ENCODE results near the gene ANXA8.
"Not testable (repeated sequence)": the region's sequence is repeated elsewhere in the genome, so short reads cannot be mapped to it uniquely, and the experiment has no call there.

The ANXA8 gene

DNA sequence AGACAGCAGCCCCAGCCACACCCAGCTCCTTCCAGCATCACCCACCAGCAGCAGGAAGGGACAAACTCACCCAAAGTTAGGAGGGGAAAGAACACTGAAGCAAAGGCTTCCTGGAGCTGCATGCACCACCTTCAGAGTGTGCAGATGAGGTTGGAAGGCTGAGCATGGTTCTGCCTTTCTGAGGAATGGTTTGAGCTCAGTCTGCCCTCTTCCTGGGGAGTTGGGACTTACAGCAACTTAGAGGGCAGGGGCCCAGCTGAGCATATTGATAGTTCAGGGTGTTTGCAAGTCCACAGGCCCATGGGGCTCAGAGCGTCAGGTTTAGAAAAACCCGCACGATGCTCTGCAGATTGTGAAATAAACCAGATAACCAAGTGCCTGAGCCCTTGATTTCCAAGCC lies 3.8 kb downstream of the ANXA8 start:
- H3K4me1 ChIP-seq (ENCODE audit: control insufficient read depth, insufficient read depth, low read length); DNase-seq (ENCODE audit: low read depth, low spot score); H3K27me3 ChIP-seq (ENCODE audit: control insufficient read depth, insufficient read depth, low read length); H3K27ac ChIP-seq (ENCODE audit: low read length); H3K9me3 ChIP-seq (ENCODE audit: control insufficient read depth, insufficient read depth, low read length); H3K4me3 ChIP-seq (ENCODE audit: low read length); H3K36me3 ChIP-seq (ENCODE audit: control insufficient read depth, insufficient read depth, low read length): not testable (repeated sequence)
- no CpG with 5 or more reads among the region's 3 CpGs for WGBS (ENCODE audit: insufficient coverage, insufficient read length)

GRCh38 chr10:47478114-47478513 lies 5.8 kb downstream of the ANXA8 start:
- H3K27me3 ChIP-seq (ENCODE audit: control insufficient read depth, insufficient read depth, low read length); H3K36me3 ChIP-seq (ENCODE audit: control insufficient read depth, insufficient read depth, low read length); H3K4me3 ChIP-seq (ENCODE audit: low read length); H3K4me1 ChIP-seq (ENCODE audit: control insufficient read depth, insufficient read depth, low read length); DNase-seq (ENCODE audit: low read depth, low spot score); H3K27ac ChIP-seq (ENCODE audit: low read length); H3K9me3 ChIP-seq (ENCODE audit: control insufficient read depth, insufficient read depth, low read length): not testable (repeated sequence)
- WGBS (ENCODE audit: insufficient coverage, insufficient read length), result no CpG with 5 or more reads among the region's 5 CpGs

DNA sequence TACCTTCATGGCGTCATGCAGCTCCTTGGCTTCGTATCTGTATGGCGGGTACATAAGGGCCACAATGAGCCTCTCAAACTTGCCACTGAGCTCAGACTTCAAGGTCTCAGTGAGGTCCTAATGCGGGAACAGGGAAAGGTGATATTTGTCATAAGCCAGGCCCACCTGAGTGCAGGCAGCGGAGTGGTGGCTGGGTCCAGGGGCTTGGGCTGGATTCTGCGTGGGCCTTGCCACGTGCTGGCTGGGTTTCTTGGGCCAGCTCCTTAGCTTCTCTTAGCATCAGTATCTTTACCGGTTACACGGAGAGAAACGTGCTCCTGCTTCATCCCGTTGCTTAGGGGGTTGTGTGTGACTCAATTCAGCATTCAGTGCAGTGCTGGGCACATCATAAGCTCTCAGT lies 6.8 kb downstream of the ANXA8 start:
- H3K27ac ChIP-seq (ENCODE audit: low read length); H3K27me3 ChIP-seq (ENCODE audit: control insufficient read depth, insufficient read depth, low read length); H3K4me1 ChIP-seq (ENCODE audit: control insufficient read depth, insufficient read depth, low read length); H3K4me3 ChIP-seq (ENCODE audit: low read length); H3K36me3 ChIP-seq (ENCODE audit: control insufficient read depth, insufficient read depth, low read length); DNase-seq (ENCODE audit: low read depth, low spot score); H3K9me3 ChIP-seq (ENCODE audit: control insufficient read depth, insufficient read depth, low read length): not testable (repeated sequence)
- no CpG with 5 or more reads among the region's 11 CpGs for WGBS (ENCODE audit: insufficient coverage, insufficient read length)

DNA sequence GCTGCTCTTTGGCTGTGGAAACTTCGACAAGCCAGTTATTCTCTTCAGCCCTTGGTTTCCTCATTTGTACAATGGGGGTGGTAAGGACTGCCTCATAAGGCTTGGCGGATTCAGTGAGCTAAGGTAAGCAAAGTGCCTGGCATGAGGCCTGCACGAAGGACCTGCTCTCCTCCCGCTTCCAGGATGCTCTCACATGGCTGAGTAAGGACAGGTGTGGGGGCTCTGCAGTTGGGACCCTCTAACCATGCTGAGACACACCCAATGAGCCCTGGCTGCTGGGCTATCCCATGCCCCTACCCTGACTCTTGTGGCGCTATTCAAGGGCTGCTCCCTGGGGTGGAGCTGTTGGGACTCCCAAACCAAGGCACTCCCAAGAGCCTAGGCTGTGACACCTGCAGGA lies 8.8 kb downstream of the ANXA8 start:
- not testable (repeated sequence) for H3K27me3 ChIP-seq (ENCODE audit: control insufficient read depth, insufficient read depth, low read length)
- WGBS (ENCODE audit: insufficient coverage, insufficient read length), result no CpG with 5 or more reads among the region's 5 CpGs

GRCh38 chr10:47473516-47473915 lies 10.4 kb downstream of the ANXA8 start:
- DNase-seq (ENCODE audit: low read depth, low spot score); H3K36me3 ChIP-seq (ENCODE audit: control insufficient read depth, insufficient read depth, low read length); H3K9me3 ChIP-seq (ENCODE audit: control insufficient read depth, insufficient read depth, low read length); H3K4me3 ChIP-seq (ENCODE audit: low read length); H3K27ac ChIP-seq (ENCODE audit: low read length); H3K4me1 ChIP-seq (ENCODE audit: control insufficient read depth, insufficient read depth, low read length); H3K27me3 ChIP-seq (ENCODE audit: control insufficient read depth, insufficient read depth, low read length): not testable (repeated sequence)
- WGBS (ENCODE audit: insufficient coverage, insufficient read length), result no CpG with 5 or more reads among the region's 7 CpGs

More for the DNA sequence above, 8.8 kb downstream of the ANXA8 start:
- not testable (repeated sequence) for DNase-seq (ENCODE audit: low read depth, low spot score); H3K27ac ChIP-seq (ENCODE audit: low read length); H3K36me3 ChIP-seq (ENCODE audit: control insufficient read depth, insufficient read depth, low read length); H3K4me1 ChIP-seq (ENCODE audit: control insufficient read depth, insufficient read depth, low read length); H3K4me3 ChIP-seq (ENCODE audit: low read length); H3K9me3 ChIP-seq (ENCODE audit: control insufficient read depth, insufficient read depth, low read length)

GRCh38 chr10:47472647-47473046 lies 11.3 kb downstream of the ANXA8 start:
- WGBS (ENCODE audit: insufficient coverage, insufficient read length), result no CpG with 5 or more reads among the region's 3 CpGs
- H3K27ac ChIP-seq (ENCODE audit: low read length); DNase-seq (ENCODE audit: low read depth, low spot score); H3K4me1 ChIP-seq (ENCODE audit: control insufficient read depth, insufficient read depth, low read length); H3K4me3 ChIP-seq (ENCODE audit: low read length); H3K27me3 ChIP-seq (ENCODE audit: control insufficient read depth, insufficient read depth, low read length); H3K9me3 ChIP-seq (ENCODE audit: control insufficient read depth, insufficient read depth, low read length); H3K36me3 ChIP-seq (ENCODE audit: control insufficient read depth, insufficient read depth, low read length): not testable (repeated sequence)

- H3K4me1 ChIP-seq (ENCODE audit: control insufficient read depth, insufficient read depth, low read length); H3K36me3 ChIP-seq (ENCODE audit: control insufficient read depth, insufficient read depth, low read length); H3K27me3 ChIP-seq (ENCODE audit: control insufficient read depth, insufficient read depth, low read length); H3K4me3 ChIP-seq (ENCODE audit: low read length); DNase-seq (ENCODE audit: low read depth, low spot score); H3K9me3 ChIP-seq (ENCODE audit: control insufficient read depth, insufficient read depth, low read length); H3K27ac ChIP-seq (ENCODE audit: low read length): not testable (repeated sequence)
- WGBS (ENCODE audit: insufficient coverage, insufficient read length), result no CpG with 5 or more reads among the region's 5 CpGs
Measured at GRCh38 chr10:47472072-47472471, 11.8 kb downstream of the ANXA8 start.

GRCh38 chr10:47468731-47469528 lies 15.0 kb downstream of the ANXA8 start:
- no CpG with 5 or more reads among the region's 20 CpGs for WGBS (ENCODE audit: insufficient coverage, insufficient read length)
- H3K4me3 ChIP-seq (ENCODE audit: low read length); DNase-seq (ENCODE audit: low read depth, low spot score); H3K36me3 ChIP-seq (ENCODE audit: control insufficient read depth, insufficient read depth, low read length); H3K27ac ChIP-seq (ENCODE audit: low read length); H3K4me1 ChIP-seq (ENCODE audit: control insufficient read depth, insufficient read depth, low read length); H3K9me3 ChIP-seq (ENCODE audit: control insufficient read depth, insufficient read depth, low read length); H3K27me3 ChIP-seq (ENCODE audit: control insufficient read depth, insufficient read depth, low read length): not testable (repeated sequence)

GRCh38 chr10:47467957-47468356 lies 16.0 kb downstream of the ANXA8 start:
- no CpG with 5 or more reads among the region's 7 CpGs for whole genome bisulfite sequencing (ENCODE audit: insufficient coverage, insufficient read length)

GRCh38 chr10:47467458-47467857 lies 16.5 kb downstream of the ANXA8 start:
- H3K4me1 ChIP-seq (ENCODE audit: control insufficient read depth, insufficient read depth, low read length); H3K36me3 ChIP-seq (ENCODE audit: control insufficient read depth, insufficient read depth, low read length); H3K4me3 ChIP-seq (ENCODE audit: low read length); DNase-seq (ENCODE audit: low read depth, low spot score); H3K9me3 ChIP-seq (ENCODE audit: control insufficient read depth, insufficient read depth, low read length); H3K27me3 ChIP-seq (ENCODE audit: control insufficient read depth, insufficient read depth, low read length); H3K27ac ChIP-seq (ENCODE audit: low read length): not testable (repeated sequence)
- no CpG with 5 or more reads among the region's 5 CpGs for WGBS (ENCODE audit: insufficient coverage, insufficient read length)

More at GRCh38 chr10:47467957-47468356, 16.0 kb downstream of the ANXA8 start:
- not testable (repeated sequence) for DNase-seq (ENCODE audit: low read depth, low spot score); H3K36me3 ChIP-seq (ENCODE audit: control insufficient read depth, insufficient read depth, low read length); H3K9me3 ChIP-seq (ENCODE audit: control insufficient read depth, insufficient read depth, low read length); H3K27ac ChIP-seq (ENCODE audit: low read length); H3K27me3 ChIP-seq (ENCODE audit: control insufficient read depth, insufficient read depth, low read length); H3K4me3 ChIP-seq (ENCODE audit: low read length); H3K4me1 ChIP-seq (ENCODE audit: control insufficient read depth, insufficient read depth, low read length)

DNA sequence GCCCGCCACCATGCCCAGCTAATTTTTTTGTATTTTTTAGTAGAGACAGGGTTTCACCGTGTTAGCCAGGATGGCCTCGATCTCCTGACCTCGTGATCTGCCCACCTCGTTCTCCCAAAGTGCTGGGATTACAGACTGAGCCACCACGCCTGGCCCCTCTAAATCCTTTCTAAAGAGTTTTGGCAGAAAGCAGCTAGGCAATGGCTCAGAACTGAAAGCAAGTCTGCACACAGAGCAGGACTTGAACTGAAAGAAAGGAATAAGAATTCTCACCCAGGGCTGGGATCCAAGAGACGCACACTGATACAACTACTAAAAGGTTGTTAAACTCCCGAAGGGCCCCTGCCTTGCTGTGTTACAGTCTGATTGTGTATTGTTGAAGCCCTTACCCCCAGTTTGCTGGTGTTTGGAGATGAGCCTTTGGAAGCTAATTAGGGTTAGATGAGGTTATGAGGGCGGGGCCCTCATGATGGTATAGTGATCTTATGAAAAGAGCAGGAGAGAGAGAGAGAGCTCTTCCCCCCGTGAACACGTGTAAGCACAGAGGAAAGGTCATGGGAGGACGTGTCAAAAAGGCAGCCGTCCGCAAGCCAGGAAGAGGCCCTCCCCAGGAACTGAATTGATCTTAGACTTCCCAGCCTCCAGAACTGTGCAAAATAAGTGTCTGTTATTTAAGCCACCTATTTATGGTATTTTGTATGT lies 18.5 kb downstream of the ANXA8 start:
- not testable (repeated sequence) for H3K4me1 ChIP-seq (ENCODE audit: control insufficient read depth, insufficient read depth, low read length); H3K36me3 ChIP-seq (ENCODE audit: control insufficient read depth, insufficient read depth, low read length); H3K4me3 ChIP-seq (ENCODE audit: low read length); DNase-seq (ENCODE audit: low read depth, low spot score); H3K9me3 ChIP-seq (ENCODE audit: control insufficient read depth, insufficient read depth, low read length); H3K27ac ChIP-seq (ENCODE audit: low read length); H3K27me3 ChIP-seq (ENCODE audit: control insufficient read depth, insufficient read depth, low read length)
- WGBS (ENCODE audit: insufficient coverage, insufficient read length), result no CpG with 5 or more reads among the region's 14 CpGs
